Epithelial cell of proximal tubule (primary cell): ENCODE measurements around the gene AOAH. TPM values are rescaled to one million over a fixed set of nuclear protein-coding genes. Genes with fewer than 3 reads are reported as not detected.
"Not testable (repeated sequence)": the region's sequence is repeated elsewhere in the genome, so short reads cannot be mapped to it uniquely, and the experiment has no call there.

ENCODE experiments used
- DNase-seq: peaks from one replicate; pipeline ENCODE4 v3.0.0-alpha.2; 2011; ENCODE audit warnings: low read depth
- H3K4me3 ChIP-seq: 2 replicates; pipeline ENCODE4 v1.5.1; 2011; ENCODE audit warnings: low read depth, mild to moderate bottlenecking, low read length
- total RNA-seq: library from RNA; depleted of rRNA; stranded (reverse); fragments of >200 nt; gene quantifications from 2 replicates; pipeline ENCODE4 v1.2.3, GENCODE V29; 2015
- TF ChIP-seq, protein P1 (sequence below): conservative IDR thresholded peaks from 2 replicates; pipeline ENCODE4 v1.5.1; 2012; ENCODE audit warnings: low read depth, mild to moderate bottlenecking, low read length

AOAH gene
- total RNA-seq, 1 donor from 2014 or later = 1.2 TPM

DNA sequence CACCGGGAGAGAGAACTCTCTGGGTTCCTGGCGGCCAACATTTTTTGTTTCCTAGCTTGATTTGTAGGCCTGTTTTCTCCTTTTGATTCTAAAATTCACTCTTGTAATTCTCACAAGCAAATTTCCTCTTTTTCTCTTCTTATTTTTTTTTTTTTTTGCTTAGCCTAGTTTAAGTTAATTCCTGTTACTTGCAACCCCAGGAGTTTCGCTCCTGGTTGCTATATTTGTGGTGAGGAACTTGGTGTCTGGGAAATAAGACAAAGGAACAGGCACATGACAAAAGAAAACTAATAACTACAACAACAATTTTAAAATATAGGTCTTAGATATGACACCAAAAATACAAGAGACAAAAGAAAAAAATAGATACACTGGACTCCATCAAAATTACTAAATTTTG is 6.7 kb downstream of the AOAH start:
- no peak overlapping the region for H3K4me3 ChIP-seq
- TF ChIP-seq, protein P1, sequence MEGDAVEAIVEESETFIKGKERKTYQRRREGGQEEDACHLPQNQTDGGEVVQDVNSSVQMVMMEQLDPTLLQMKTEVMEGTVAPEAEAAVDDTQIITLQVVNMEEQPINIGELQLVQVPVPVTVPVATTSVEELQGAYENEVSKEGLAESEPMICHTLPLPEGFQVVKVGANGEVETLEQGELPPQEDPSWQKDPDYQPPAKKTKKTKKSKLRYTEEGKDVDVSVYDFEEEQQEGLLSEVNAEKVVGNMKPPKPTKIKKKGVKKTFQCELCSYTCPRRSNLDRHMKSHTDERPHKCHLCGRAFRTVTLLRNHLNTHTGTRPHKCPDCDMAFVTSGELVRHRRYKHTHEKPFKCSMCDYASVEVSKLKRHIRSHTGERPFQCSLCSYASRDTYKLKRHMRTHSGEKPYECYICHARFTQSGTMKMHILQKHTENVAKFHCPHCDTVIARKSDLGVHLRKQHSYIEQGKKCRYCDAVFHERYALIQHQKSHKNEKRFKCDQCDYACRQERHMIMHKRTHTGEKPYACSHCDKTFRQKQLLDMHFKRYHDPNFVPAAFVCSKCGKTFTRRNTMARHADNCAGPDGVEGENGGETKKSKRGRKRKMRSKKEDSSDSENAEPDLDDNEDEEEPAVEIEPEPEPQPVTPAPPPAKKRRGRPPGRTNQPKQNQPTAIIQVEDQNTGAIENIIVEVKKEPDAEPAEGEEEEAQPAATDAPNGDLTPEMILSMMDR = no peak
- DNase-seq = no peak

DNA sequence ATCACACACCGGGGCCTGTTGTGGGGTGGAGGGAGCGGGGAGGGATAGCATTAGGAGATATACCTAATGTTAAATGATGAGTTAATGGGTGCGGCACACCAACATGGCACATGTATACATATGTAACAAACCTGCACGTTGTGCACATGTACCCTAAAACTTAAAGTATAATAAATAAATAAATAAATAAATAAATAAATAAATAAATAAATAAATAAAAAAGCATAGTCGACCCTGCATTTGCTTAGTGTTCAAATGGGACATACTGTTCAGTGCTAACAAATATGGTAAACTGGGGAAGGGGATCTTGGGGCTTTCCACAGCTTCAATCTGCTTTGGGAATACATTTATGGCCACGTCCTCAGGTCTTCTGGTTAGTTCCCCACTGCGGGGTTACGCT is 7.5 kb downstream of the AOAH start:
- DNase-seq, H3K4me3 ChIP-seq: not testable (repeated sequence)

DNA sequence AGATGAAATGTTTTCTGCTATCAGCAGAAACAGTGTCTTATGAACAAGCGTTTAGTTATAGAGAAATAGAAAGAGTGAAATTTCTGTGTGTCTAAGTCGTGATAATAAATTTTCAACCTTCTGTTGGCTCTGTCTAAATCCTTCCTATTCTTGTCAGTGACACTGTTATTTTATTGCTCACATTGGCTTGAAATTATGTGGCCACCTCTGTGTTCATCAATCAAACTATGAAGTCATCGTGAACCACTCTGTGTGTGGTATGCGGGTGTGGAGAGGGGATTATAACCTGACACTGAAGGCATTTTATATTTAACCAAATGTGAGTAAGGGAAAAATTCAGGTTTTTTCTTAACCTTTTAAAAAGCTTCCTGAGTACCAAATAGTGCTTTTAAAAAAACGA is 12.3 kb downstream of the AOAH start:
- no peak overlapping the region for H3K4me3 ChIP-seq
- TF ChIP-seq, protein P1 = no peak
- DNase-seq = no peak

DNA sequence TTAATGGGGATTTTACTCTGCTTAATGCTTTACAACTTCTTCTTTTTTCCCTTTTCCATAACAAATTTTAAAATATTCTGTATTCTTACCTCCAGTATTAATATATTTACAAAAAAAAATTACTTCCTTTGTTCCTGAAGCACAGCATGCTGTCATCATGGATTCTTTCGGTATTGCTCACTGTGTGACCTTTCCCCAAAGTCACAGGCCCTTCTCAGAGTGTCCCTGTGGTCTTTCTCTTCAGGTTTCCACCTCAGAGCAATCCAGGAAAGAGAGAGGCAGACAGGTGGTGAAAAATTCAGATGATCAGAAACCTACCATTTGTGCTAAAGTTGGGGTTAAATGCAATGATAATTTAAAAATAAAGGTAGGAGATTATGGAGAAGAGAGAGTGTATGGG is 13.0 kb downstream of the AOAH start:
- no peak for DNase-seq
- no peak overlapping the region for H3K4me3 ChIP-seq
- TF ChIP-seq, protein P1 = no peak

- TF ChIP-seq, protein P1 = no peak
- no peak for DNase-seq
- H3K4me3 ChIP-seq = no peak overlapping the region
These were observed 14.0 kb downstream of the AOAH start for GRCh38 chr7:36710186-36710791.

- TF ChIP-seq, protein P1 = no peak
- DNase-seq = no peak
- H3K4me3 ChIP-seq = no peak overlapping the region
These were observed 15.5 kb downstream of the AOAH start for GRCh38 chr7:36708767-36709166.

GRCh38 chr7:36707898-36708297 is 16.4 kb downstream of the AOAH start:
- TF ChIP-seq, protein P1 = no peak
- no peak for DNase-seq
- no peak overlapping the region for H3K4me3 ChIP-seq

- no peak overlapping the region for H3K4me3 ChIP-seq
- TF ChIP-seq, protein P1 = no peak
- no peak for DNase-seq
These were observed 16.8 kb downstream of the AOAH start for GRCh38 chr7:36707465-36707864.

GRCh38 chr7:36703860-36704259 is 20.4 kb downstream of the AOAH start:
- DNase-seq, H3K4me3 ChIP-seq: not testable (repeated sequence)
